H1 (cell line): Measurements from ENCODE around the gene RNF43. TPM values are rescaled to one million over a fixed set of nuclear protein-coding genes. Genes with fewer than 3 reads are reported as not detected.

Experiments
- CTCF ChIA-PET: fragments of 300-600 bp; sonication (Branson Sonifier 250); formaldehyde crosslinking; loops from one replicate; lab custom pipeline; 2021; ENCODE audit not compliant: partially characterized antibody; lab: Charles Lee
- POLR2A ChIA-PET: fragments of 300-600 bp; sonication (Branson Sonifier 250); formaldehyde crosslinking; loops from one replicate; lab custom pipeline; 2021; ENCODE audit warnings: inconsistent platforms; ENCODE audit not compliant: partially characterized antibody; lab: Charles Lee
- DNase-seq, 2 experiments: peaks; one replicate each; pipeline versions ENCODE4 v3.0.0 to v3.0.0-alpha.2; 2010 to 2022; ENCODE audit warnings: low spot score in 2 of 2, low read depth in 1 of 2, mixed read lengths in 1 of 2
- FAIRE-seq: peaks from 2 replicates; lab custom pipeline; 2011; peaks lifted over from hg19 to GRCh38; lab: Jason Lieb, UNC
- H2AFZ ChIP-seq: 2 replicates; pipeline ENCODE4 v1.8.1; 2012; ENCODE audit warnings: low read length, inconsistent platforms
- H2AK5ac ChIP-seq: 2 replicates; pipeline ENCODE4 v1.6.1; 2013; ENCODE audit warnings: low read depth, low read length
- H2BK120ac ChIP-seq: replicated peaks from 2 replicates; pipeline ENCODE3; 2013; ENCODE audit warnings: low read depth, low read length, inconsistent platforms
- H2BK12ac ChIP-seq: 2 replicates; pipeline ENCODE4 v1.6.1; 2013; ENCODE audit warnings: low read depth, low read length
- H2BK15ac ChIP-seq: 2 replicates; pipeline ENCODE4 v1.6.1; 2013; ENCODE audit warnings: low read length
- H2BK20ac ChIP-seq: 2 replicates; pipeline ENCODE4 v1.6.1; 2013; ENCODE audit warnings: low read length
- H2BK5ac ChIP-seq: 2 replicates; pipeline ENCODE4 v1.6.1; 2013; ENCODE audit warnings: low read depth, low read length
- H3K14ac ChIP-seq: 2 replicates; pipeline ENCODE4 v1.6.1; 2013; ENCODE audit warnings: inconsistent platforms; ENCODE audit not compliant: insufficient read length
- H3K18ac ChIP-seq: 2 replicates; pipeline ENCODE4 v1.6.1; 2013; ENCODE audit warnings: low read length; ENCODE audit errors: extremely low read depth
- H3K23ac ChIP-seq: 2 replicates; pipeline ENCODE4 v1.6.1; 2013; ENCODE audit warnings: inconsistent platforms; ENCODE audit not compliant: insufficient read length
- H3K23me2 ChIP-seq: 2 replicates; pipeline ENCODE4 v1.6.1; 2013; ENCODE audit warnings: low read depth, low read length
- H3K27ac ChIP-seq: 2 replicates; pipeline ENCODE4 v1.6.1; 2011; ENCODE audit warnings: low read depth, low read length, inconsistent platforms
- H3K27me3 ChIP-seq, 4 experiments: replicated peaks in 1 of 4; 1 replicate in 1 of 4; 2 replicates in 3 of 4; pipeline versions ENCODE4 v1.6.1 to v1.8.1; 2011 to 2013; ENCODE audit warnings: low read length in 3 of 4, mild to moderate bottlenecking in 3 of 4, inconsistent platforms in 2 of 4, mixed read lengths in 2 of 4, moderate library complexity in 1 of 4; ENCODE audit not compliant: control insufficient read depth in 3 of 4, insufficient read depth in 3 of 4; ENCODE audit errors: extremely low read depth in 1 of 4
- H3K36me3 ChIP-seq, 4 experiments: 2 replicates each; pipeline versions ENCODE4 v1.6.1 to v1.8.1; 2011 to 2013; ENCODE audit warnings: mild to moderate bottlenecking in 4 of 4, low read length in 3 of 4, moderate library complexity in 2 of 4, control low read depth in 1 of 4, inconsistent platforms in 1 of 4; ENCODE audit not compliant: insufficient read depth in 4 of 4, control insufficient read depth in 2 of 4
- H3K4ac ChIP-seq: replicated peaks from 2 replicates; pipeline ENCODE3; 2013; ENCODE audit warnings: low read length, low read depth, mixed read lengths, inconsistent platforms; ENCODE audit not compliant: insufficient read length
- H3K4me1 ChIP-seq, 4 experiments: replicated peaks in 1 of 4; 1 replicate in 1 of 4; 2 replicates in 3 of 4; pipeline versions ENCODE4 v1.6.1 to v1.8.1; 2011 to 2013; ENCODE audit warnings: low read length in 3 of 4, inconsistent platforms in 2 of 4, mixed read lengths in 1 of 4; ENCODE audit not compliant: insufficient read depth in 4 of 4, control insufficient read depth in 3 of 4
- H3K4me2 ChIP-seq, 2 experiments: 2 replicates each; pipeline versions ENCODE4 v1.6.1 to v1.8.1; 2011 to 2013; ENCODE audit warnings: low read depth in 2 of 2, low read length in 2 of 2, control low read depth in 1 of 2, inconsistent platforms in 1 of 2, mild to moderate bottlenecking in 1 of 2; ENCODE audit not compliant: insufficient read depth in 1 of 2
- H3K4me3 ChIP-seq, 4 experiments: fragments of 200-600, 300-600 bp in 1 of 4; sonication (generic), shearing (Covaris generic), sonication (Bioruptor Twin) in 1 of 4; 2 replicates each; pipeline versions ENCODE4 v1.5.1 to v1.8.1; 2011 to 2016; ENCODE audit warnings: low read length in 4 of 4, low read depth in 3 of 4, control low read depth in 2 of 4, inconsistent platforms in 2 of 4, mild to moderate bottlenecking in 2 of 4, mixed read lengths in 1 of 4, moderate library complexity in 1 of 4; ENCODE audit not compliant: insufficient read depth in 2 of 4; ENCODE audit errors: extremely low read depth in 1 of 4
- H3K56ac ChIP-seq: replicated peaks from 2 replicates; pipeline ENCODE3; 2013; ENCODE audit warnings: low read depth, mild to moderate bottlenecking, mixed read lengths, low read length, inconsistent platforms; ENCODE audit not compliant: insufficient read length
- H3K79me1 ChIP-seq: 2 replicates; pipeline ENCODE4 v1.6.1; 2013; ENCODE audit warnings: low read depth, low read length, control low read depth
- H3K79me2 ChIP-seq, 2 experiments: 2 replicates each; pipeline versions ENCODE4 v1.6.1 to v1.8.1; 2012 to 2013; ENCODE audit warnings: low read length in 2 of 2, mild to moderate bottlenecking in 2 of 2, inconsistent platforms in 1 of 2; ENCODE audit not compliant: insufficient read depth in 2 of 2, control insufficient read depth in 1 of 2
- H3K9ac ChIP-seq, 4 experiments: replicated peaks in 1 of 4; 1 replicate in 1 of 4; 2 replicates in 3 of 4; pipeline versions ENCODE4 v1.6.1 to v1.8.1; 2011 to 2013; ENCODE audit warnings: low read depth in 3 of 4, low read length in 3 of 4, control low read depth in 2 of 4, mild to moderate bottlenecking in 2 of 4, moderate library complexity in 2 of 4, inconsistent platforms in 1 of 4; ENCODE audit errors: extremely low read depth in 1 of 4
- H3K9me3 ChIP-seq, 2 experiments: 2 replicates each; pipeline versions ENCODE4 v1.6.1 to v1.8.1; 2012 to 2013; ENCODE audit warnings: mild to moderate bottlenecking in 2 of 2, moderate library complexity in 2 of 2, control low read depth in 1 of 2, inconsistent platforms in 1 of 2, low read depth in 1 of 2, low read length in 1 of 2, mixed read lengths in 1 of 2; ENCODE audit not compliant: insufficient read depth in 2 of 2
- H4K20me1 ChIP-seq, 2 experiments: replicated peaks in 1 of 2; 2 replicates each; pipeline versions ENCODE3 to v1.8.1; 2011 to 2013; ENCODE audit warnings: inconsistent platforms in 2 of 2, low read length in 2 of 2, mild to moderate bottlenecking in 1 of 2; ENCODE audit not compliant: insufficient read depth in 2 of 2, control insufficient read depth in 1 of 2
- H4K5ac ChIP-seq: 2 replicates; pipeline ENCODE4 v1.6.1; 2013; ENCODE audit warnings: low read length, low read depth, mixed read lengths, inconsistent platforms; ENCODE audit not compliant: insufficient read length
- H4K8ac ChIP-seq: 2 replicates; pipeline ENCODE4 v1.8.0; 2013; ENCODE audit warnings: mild to moderate bottlenecking, moderate library complexity, low read length, inconsistent platforms; ENCODE audit not compliant: insufficient read depth; ENCODE audit errors: extremely low read depth
- H4K91ac ChIP-seq: replicated peaks from 2 replicates; pipeline ENCODE3; 2013; ENCODE audit warnings: low read length, mixed read lengths, inconsistent platforms; ENCODE audit not compliant: insufficient read length
- CTCF ChIP-seq, 3 experiments: IDR thresholded peaks; 1 replicate in 2 of 3; 2 replicates in 1 of 3; pipeline versions ENCODE4 v1.5.1 to v1.6.1; 2011; ENCODE audit warnings: low read length in 3 of 3, mild to moderate bottlenecking in 3 of 3, inconsistent platforms in 2 of 3, low read depth in 1 of 3, moderate library complexity in 1 of 3; ENCODE audit not compliant: insufficient read depth in 1 of 3; ENCODE audit errors: control extremely low read depth in 1 of 3
- SIN3A ChIP-seq, 2 experiments: IDR thresholded peaks in 1 of 2; conservative IDR thresholded peaks in 1 of 2; 2 replicates each; pipeline ENCODE4 v1.6.1; 2011 to 2012; ENCODE audit warnings: low read length in 2 of 2, improper control_type of control experiment in 1 of 2, low read depth in 1 of 2, mild to moderate bottlenecking in 1 of 2
- TEAD4 ChIP-seq: IDR thresholded peaks from 2 replicates; pipeline ENCODE4 v1.6.1; 2012; ENCODE audit warnings: low read depth, low read length, inconsistent platforms, mixed read lengths
- WGBS, 2 experiments: shearing (Covaris generic) in 1 of 2; methylation state at CpG; one replicate each; pipeline versions ENCODE4 v1.1.6 to v1.1.7; 2013 to 2015; ENCODE audit warnings: low lambda C conversion rate in 2 of 2, mixed read lengths in 2 of 2, inconsistent platforms in 1 of 2, low coverage in 1 of 2, missing lambda C conversion rate in 1 of 2; ENCODE audit not compliant: insufficient replicate concordance in 2 of 2, insufficient coverage in 1 of 2, insufficient read length in 1 of 2; ENCODE audit errors: extremely low coverage in 1 of 2, missing lambda C conversion rate in 1 of 2; 5-methylcytosine and 5-hydroxymethylcytosine counted together
- polyA plus RNA-seq, 7 experiments: library from polyadenylated mRNA; depleted of rRNA in 3 of 7; stranded (reverse) in 5 of 7; unstranded in 2 of 7; fragments of >200 nt in 5 of 7; fragments of 200-250 nt in 2 of 7; gene quantifications; 1 replicate in 5 of 7; 2 replicates in 1 of 7; 4 replicates in 1 of 7; pipeline versions ENCODE4 v1.2.1 to v1.2.3, GENCODE V29; 2011 to 2013; ENCODE audit warnings: missing spikeins in 2 of 7, mixed read lengths in 2 of 7
- total RNA-seq: library from RNA; stranded (reverse); fragmentation: NEBNext Ultra II Directional; extraction: Animal tissue kit (Norgen Biotek cat#: 25700); gene quantifications from 2 replicates; pipeline ENCODE4 v1.2.1, GENCODE V29; 2021
- TF ChIP-seq, protein P1 (sequence below): IDR thresholded peaks from 2 replicates; pipeline ENCODE4 v1.6.1; 2011; ENCODE audit warnings: low read length, improper control_type of control experiment

RNF43 gene
- total and polyA plus RNA-seq, 2 of the 8 experiments (the other 6 are each of a cell fraction or from before 2014, with no cell fraction given), result 0.89 to 1.5 TPM

DNA sequence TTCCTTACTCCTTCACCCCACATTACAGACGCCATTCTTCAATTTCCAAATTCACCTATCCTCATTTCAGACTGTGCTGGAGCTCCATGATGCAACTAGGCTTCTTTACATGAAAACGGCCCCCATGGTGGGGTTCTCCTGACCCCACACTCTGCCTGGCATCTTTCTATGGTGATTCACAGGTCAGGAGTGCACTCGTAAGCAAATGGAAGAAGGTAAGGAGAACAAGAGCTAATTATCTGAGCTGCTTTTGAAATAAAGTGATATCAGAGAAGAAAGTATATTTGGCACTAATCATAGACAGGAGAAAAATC lies 37.9 kb downstream of the RNF43 start:
- TF ChIP-seq, protein P1, sequence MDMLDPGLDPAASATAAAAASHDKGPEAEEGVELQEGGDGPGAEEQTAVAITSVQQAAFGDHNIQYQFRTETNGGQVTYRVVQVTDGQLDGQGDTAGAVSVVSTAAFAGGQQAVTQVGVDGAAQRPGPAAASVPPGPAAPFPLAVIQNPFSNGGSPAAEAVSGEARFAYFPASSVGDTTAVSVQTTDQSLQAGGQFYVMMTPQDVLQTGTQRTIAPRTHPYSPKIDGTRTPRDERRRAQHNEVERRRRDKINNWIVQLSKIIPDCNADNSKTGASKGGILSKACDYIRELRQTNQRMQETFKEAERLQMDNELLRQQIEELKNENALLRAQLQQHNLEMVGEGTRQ, result no peak
- TF ChIP-seq CTCF (IDR thresholded peaks at IDR 0.05; ENCODE audit: control extremely low read depth in 1 of 3, insufficient read depth in 1 of 3, low read depth in 1 of 3, low read length in 3 of 3) (no peak), TEAD4 (no peak), SIN3A (conservative IDR thresholded peaks at IDR 0.05 in 1 of 2, IDR thresholded peaks at IDR 0.05 in 1 of 2; ENCODE audit: low read depth in 1 of 2, low read length in 2 of 2) (no peak)
- Histone ChIP-seq H3K4me2 (no peak overlapping the region), H3K27me3 (no peaks in the 10 kb centered on the region), H3K14ac (no peak overlapping the region), H3K9ac (no peak overlapping the region), H4K91ac (no peak overlapping the region), H3K4ac (no peak overlapping the region), H3K9me3 (no peaks in the 10 kb centered on the region), H2BK15ac (no peak overlapping the region), H4K5ac (no peak overlapping the region), H3K79me1 (no peaks in the 10 kb centered on the region), H3K27ac (no peak overlapping the region), H2BK5ac (no peak overlapping the region), H3K4me3 (no peak overlapping the region), H3K56ac (no peak overlapping the region), H2BK120ac (no peak overlapping the region), H3K79me2 (no peaks in the 10 kb centered on the region), H2AK5ac (no peak overlapping the region), H3K36me3 (no peaks in the 10 kb centered on the region), H4K8ac (no peak overlapping the region), H2BK12ac (no peak overlapping the region), H4K20me1 (no peaks in the 10 kb centered on the region), H3K23me2 (no peaks in the 10 kb centered on the region), H2AFZ (no peak overlapping the region), H3K4me1 (peaks cover 6 to 15% (median 10%) of the 10 kb centered on the region in 4 experiments; a peak in 5 of 7 replicates), H3K18ac (no peak overlapping the region), H3K23ac (no peak overlapping the region), H2BK20ac (no peak overlapping the region)
- no peak for FAIRE-seq
- no peak for DNase-seq
- CTCF ChIA-PET, result interaction anchor here (0.9 to 3.1 kb wide), 7 partner anchors 10 to 54 kb away, joined by 3 to 14 read pairs (median 4); partner anchors contain the start of gene RNF43
- 84% methylated on average over 3 of the region's 3 CpGs; no CpG with 5 or more reads in 1 of the 2 experiments for WGBS, 2 experiments
- POLR2A ChIA-PET, result interaction anchor here (1.6 to 2.4 kb wide), 2 partner anchors 9 to 27 kb away, joined by 3 to 9 read pairs; partner anchors contain the start of gene SUPT4H1
